Keratinocyte (primary cell): ENCODE measurements around the gene RHOBTB3. TPM values are rescaled to one million over a fixed set of nuclear protein-coding genes. Genes with fewer than 3 reads are reported as not detected.
A peak's percentile ranks its signal among the peaks of the same experiment; 100 is the strongest.

Experiments used
- DNase-seq: peaks from one replicate; pipeline ENCODE4 v3.0.0-alpha.2; 2011; ENCODE audit warnings: low read depth, missing footprints, low spot score
- FAIRE-seq: peaks from 2 replicates; lab custom pipeline; 2011; peaks lifted over from hg19 to GRCh38; lab: Jason Lieb, UNC
- H2AFZ ChIP-seq: 2 replicates; pipeline ENCODE4 v1.6.0; 2012; ENCODE audit warnings: low read length, control low read depth, inconsistent platforms; ENCODE audit not compliant: control insufficient read depth
- H3K27ac ChIP-seq: 2 replicates; pipeline ENCODE4 v1.5.1; 2011; ENCODE audit warnings: low read length; ENCODE audit not compliant: control insufficient read depth, insufficient read depth
- H3K27me3 ChIP-seq: 3 replicates; pipeline ENCODE4 v1.6.0; 2011; ENCODE audit warnings: low read length; ENCODE audit not compliant: control insufficient read depth, insufficient read depth; ENCODE audit errors: extremely low read depth
- H3K36me3 ChIP-seq, 2 experiments: 2 replicates in 1 of 2; 3 replicates in 1 of 2; pipeline ENCODE4 v1.5.1; 2011; ENCODE audit warnings: low read length in 2 of 2, mild to moderate bottlenecking in 1 of 2; ENCODE audit not compliant: control insufficient read depth in 2 of 2, insufficient read depth in 2 of 2; ENCODE audit errors: extremely low read depth in 1 of 2
- H3K4me1 ChIP-seq: 3 replicates; pipeline ENCODE4 v1.5.1; 2011; ENCODE audit warnings: low read length; ENCODE audit not compliant: control insufficient read depth, insufficient read depth; ENCODE audit errors: extremely low read depth
- H3K4me2 ChIP-seq: 3 replicates; pipeline ENCODE4 v1.6.0; 2011; ENCODE audit warnings: low read depth, low read length; ENCODE audit not compliant: control insufficient read depth, insufficient read depth; ENCODE audit errors: extremely low read depth
- H3K4me3 ChIP-seq, 3 experiments: fragments of 200-600 bp in 1 of 3; sonication (generic) in 1 of 3; 2 replicates in 2 of 3; 3 replicates in 1 of 3; pipeline ENCODE4 v1.5.1; 2011 to 2016; ENCODE audit warnings: low read length in 3 of 3, mild to moderate bottlenecking in 3 of 3, control low read depth in 2 of 3, inconsistent platforms in 1 of 3, low read depth in 1 of 3, mixed read lengths in 1 of 3, mixed run types in 1 of 3, moderate library complexity in 1 of 3; ENCODE audit not compliant: control insufficient read depth in 2 of 3, insufficient read depth in 2 of 3; ENCODE audit errors: extremely low read depth in 1 of 3
- H3K79me2 ChIP-seq: 2 replicates; pipeline ENCODE4 v1.6.0; 2012; ENCODE audit warnings: low read length; ENCODE audit not compliant: control insufficient read depth, insufficient read depth
- H3K9ac ChIP-seq: 3 replicates; pipeline ENCODE4 v1.6.0; 2011; ENCODE audit warnings: low read length; ENCODE audit not compliant: control insufficient read depth, insufficient read depth; ENCODE audit errors: extremely low read depth
- H3K9me1 ChIP-seq: 3 replicates; pipeline ENCODE4 v1.6.0; 2011; ENCODE audit warnings: low read length; ENCODE audit not compliant: control insufficient read depth, insufficient read depth; ENCODE audit errors: extremely low read depth
- H3K9me3 ChIP-seq: 2 replicates; pipeline ENCODE4 v1.5.1; 2012; ENCODE audit warnings: low read depth, low read length; ENCODE audit not compliant: control insufficient read depth
- H4K20me1 ChIP-seq: 3 replicates; pipeline ENCODE4 v1.6.0; 2011; ENCODE audit warnings: low read length; ENCODE audit not compliant: control insufficient read depth, insufficient read depth; ENCODE audit errors: extremely low read depth
- EZH2 ChIP-seq: IDR thresholded peaks from one replicate; pipeline ENCODE4 v1.6.1; 2012; ENCODE audit warnings: inconsistent platforms, mild to moderate bottlenecking, low read length, moderate library complexity
- dilution Hi-C: fragments of 300-500 bp; cut with MboI; formaldehyde crosslinking; loops from one replicate; pipeline ENCODE4 v1.7.0; 2020; ENCODE audit warnings: low sequenced_read_pairs; ENCODE audit not compliant: extremely low pct_ligation_motif_present
- polyA plus RNA-seq, 5 experiments: library from polyadenylated mRNA; depleted of rRNA in 3 of 5; stranded (reverse) in 3 of 5; stranded (forward) in 1 of 5; unstranded in 1 of 5; fragments of >200 nt; gene quantifications; 1 replicate in 1 of 5; 2 replicates in 3 of 5; 3 replicates in 1 of 5; pipeline versions ENCODE4 v1.2.1 to v1.2.3, GENCODE V29; 2011 to 2012; ENCODE audit warnings: missing spikeins in 2 of 5, low read depth in 1 of 5, low replicate concordance in 1 of 5
- TF ChIP-seq, protein P1 (sequence below), 3 experiments: IDR thresholded peaks in 1 of 3; conservative IDR thresholded peaks in 1 of 3; optimal IDR thresholded peaks in 1 of 3; 2 replicates in 2 of 3; 3 replicates in 1 of 3; pipeline versions ENCODE3 to v1.5.1; 2011; ENCODE audit warnings: low read length in 3 of 3, mild to moderate bottlenecking in 3 of 3, moderate library complexity in 2 of 3, control low read depth in 1 of 3, inconsistent platforms in 1 of 3; ENCODE audit not compliant: insufficient read depth in 2 of 3; ENCODE audit errors: extremely low read depth in 1 of 3

Gene RHOBTB3
- polyA plus RNA-seq, 1 donor (not counting 4 experiments of a cell fraction or from before 2014, with no cell fraction given), result 4.7 TPM

DNA sequence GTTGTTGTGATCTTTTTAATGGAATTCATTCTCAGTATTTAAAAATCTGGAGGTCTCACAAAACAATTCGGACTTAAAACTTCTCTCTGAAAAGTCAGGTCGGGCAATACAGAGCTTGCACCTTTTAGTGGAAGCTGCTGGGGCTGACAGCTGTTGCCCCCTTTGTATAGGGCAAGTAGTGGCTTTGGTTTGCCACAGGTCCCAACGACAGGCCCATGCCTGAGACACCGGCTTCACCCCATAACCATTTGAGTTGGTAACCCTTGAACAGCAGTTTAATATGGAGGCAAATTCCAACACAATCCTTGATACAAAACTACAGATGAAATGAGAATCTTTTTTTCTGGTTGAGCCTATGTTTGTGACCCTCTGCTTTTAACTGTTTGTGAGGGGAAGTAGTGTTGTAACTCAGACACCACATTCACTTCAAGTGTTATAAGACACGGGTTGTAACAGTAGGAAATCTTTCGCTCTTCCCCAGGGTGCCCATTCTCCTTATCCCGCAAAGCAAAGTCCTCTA, 92.1 kb downstream of the RHOBTB3 start:
- H3K36me3 ChIP-seq, result no peaks in the 10 kb centered on the region
- H4K20me1 ChIP-seq, result no peaks in the 10 kb centered on the region
- dilution Hi-C loops, result no loop called here
- H3K27ac ChIP-seq, result no peak overlapping the region
- H3K9ac ChIP-seq, result no peak overlapping the region
- no peak overlapping the region for H2AFZ ChIP-seq
- H3K9me1 ChIP-seq, result no peaks in the 10 kb centered on the region
- H3K9me3 ChIP-seq, result no peaks in the 10 kb centered on the region
- H3K79me2 ChIP-seq, result no peaks in the 10 kb centered on the region
- peaks cover 18% of the 10 kb centered on the region for H3K4me1 ChIP-seq
- no peak overlapping the region for H3K4me3 ChIP-seq
- peak overlapping the region; percentile 99 for H3K4me2 ChIP-seq
- DNase-seq (no peak), FAIRE-seq (no peak)
- H3K27me3 ChIP-seq, result no peaks in the 10 kb centered on the region
- TF ChIP-seq, protein P1, sequence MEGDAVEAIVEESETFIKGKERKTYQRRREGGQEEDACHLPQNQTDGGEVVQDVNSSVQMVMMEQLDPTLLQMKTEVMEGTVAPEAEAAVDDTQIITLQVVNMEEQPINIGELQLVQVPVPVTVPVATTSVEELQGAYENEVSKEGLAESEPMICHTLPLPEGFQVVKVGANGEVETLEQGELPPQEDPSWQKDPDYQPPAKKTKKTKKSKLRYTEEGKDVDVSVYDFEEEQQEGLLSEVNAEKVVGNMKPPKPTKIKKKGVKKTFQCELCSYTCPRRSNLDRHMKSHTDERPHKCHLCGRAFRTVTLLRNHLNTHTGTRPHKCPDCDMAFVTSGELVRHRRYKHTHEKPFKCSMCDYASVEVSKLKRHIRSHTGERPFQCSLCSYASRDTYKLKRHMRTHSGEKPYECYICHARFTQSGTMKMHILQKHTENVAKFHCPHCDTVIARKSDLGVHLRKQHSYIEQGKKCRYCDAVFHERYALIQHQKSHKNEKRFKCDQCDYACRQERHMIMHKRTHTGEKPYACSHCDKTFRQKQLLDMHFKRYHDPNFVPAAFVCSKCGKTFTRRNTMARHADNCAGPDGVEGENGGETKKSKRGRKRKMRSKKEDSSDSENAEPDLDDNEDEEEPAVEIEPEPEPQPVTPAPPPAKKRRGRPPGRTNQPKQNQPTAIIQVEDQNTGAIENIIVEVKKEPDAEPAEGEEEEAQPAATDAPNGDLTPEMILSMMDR (optimal IDR thresholded peaks at IDR 0.05 in 1 of 3, IDR thresholded peaks at IDR 0.05 in 1 of 3, conservative IDR thresholded peaks at IDR 0.05 in 1 of 3; ENCODE audit: extremely low read depth in 1 of 3, insufficient read depth in 2 of 3, low read length in 3 of 3), result no peak
- no peak for TF ChIP-seq EZH2

DNA sequence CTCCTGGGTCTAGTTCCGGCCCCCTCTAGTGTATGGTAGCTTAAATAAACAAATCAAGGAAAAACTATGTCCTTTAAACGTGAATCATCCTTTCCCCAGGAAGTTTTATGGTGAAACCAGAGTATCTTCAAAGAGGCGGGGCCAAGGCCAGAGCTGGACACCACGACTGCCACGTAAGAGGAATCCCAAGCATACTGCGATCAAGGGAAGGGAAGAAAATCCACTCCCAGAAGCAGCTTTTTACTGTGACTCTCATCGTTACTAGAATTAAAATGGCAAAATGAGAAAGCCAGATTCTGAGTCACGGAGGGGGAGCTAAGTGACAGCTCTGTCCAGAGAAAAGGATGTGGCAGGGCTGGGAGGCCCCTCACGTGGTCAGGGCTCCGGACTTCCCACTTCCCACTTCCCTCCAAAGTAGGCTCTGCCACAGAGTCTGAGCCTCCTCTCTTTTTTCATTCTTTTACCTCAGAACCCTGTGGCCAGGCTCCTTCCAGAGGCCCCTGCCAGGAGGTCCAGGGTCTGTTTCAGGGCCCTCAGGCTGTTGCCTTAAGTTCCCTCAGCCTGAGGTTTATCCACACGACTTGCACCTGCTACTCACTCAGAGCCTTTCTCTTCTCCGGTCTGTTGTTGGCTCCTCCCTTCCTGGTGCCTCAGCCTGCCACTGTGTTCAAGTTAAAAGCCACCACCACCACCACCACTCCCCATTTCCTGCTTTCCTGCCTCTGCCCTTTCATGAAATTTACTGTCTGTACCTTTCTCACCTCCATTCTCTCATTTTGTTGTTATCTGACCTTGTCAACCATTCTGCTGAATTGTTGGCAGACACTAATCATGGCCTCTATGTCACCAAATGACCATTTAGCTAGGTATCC, 92.8 kb downstream of the RHOBTB3 start:
- no peak overlapping the region for H2AFZ ChIP-seq

More for the DNA sequence above, 92.8 kb downstream of the RHOBTB3 start:
- Histone ChIP-seq H3K4me3 (no peak overlapping the region), H3K36me3 (no peaks in the 10 kb centered on the region), H3K4me2 (no peak overlapping the region), H3K9ac (no peak overlapping the region), H3K27me3 (no peaks in the 10 kb centered on the region), H3K79me2 (no peaks in the 10 kb centered on the region), H3K27ac (no peak overlapping the region), H3K9me1 (no peaks in the 10 kb centered on the region), H3K4me1 (peaks cover 18% of the 10 kb centered on the region), H3K9me3 (no peaks in the 10 kb centered on the region), H4K20me1 (no peaks in the 10 kb centered on the region)
- TF ChIP-seq, protein P1 (optimal IDR thresholded peaks at IDR 0.05 in 1 of 3, IDR thresholded peaks at IDR 0.05 in 1 of 3, conservative IDR thresholded peaks at IDR 0.05 in 1 of 3; ENCODE audit: extremely low read depth in 1 of 3, insufficient read depth in 2 of 3, low read length in 3 of 3), result no peak
- TF ChIP-seq EZH2, result no peak
- FAIRE-seq (no peak), DNase-seq (no peak)
- dilution Hi-C loops, result no loop called here
